WI38 (cell line): ENCODE measurements around the gene CRB1.

Source experiments
- H3K4me3 ChIP-seq: 2 replicates; pipeline ENCODE4 v1.5.1; 2011; ENCODE audit warnings: low read depth, mild to moderate bottlenecking, control low read depth, low read length
- CTCF ChIP-seq: IDR thresholded peaks from 2 replicates; pipeline ENCODE4 v1.5.1; 2012; ENCODE audit warnings: low read depth, mild to moderate bottlenecking, control low read depth, low read length

CRB1 gene

GRCh38 chr1:197339106-197340060 is 71.3 kb downstream of the CRB1 start:
- no peak overlapping the region for H3K4me3 ChIP-seq
- no peak for TF ChIP-seq CTCF

DNA sequence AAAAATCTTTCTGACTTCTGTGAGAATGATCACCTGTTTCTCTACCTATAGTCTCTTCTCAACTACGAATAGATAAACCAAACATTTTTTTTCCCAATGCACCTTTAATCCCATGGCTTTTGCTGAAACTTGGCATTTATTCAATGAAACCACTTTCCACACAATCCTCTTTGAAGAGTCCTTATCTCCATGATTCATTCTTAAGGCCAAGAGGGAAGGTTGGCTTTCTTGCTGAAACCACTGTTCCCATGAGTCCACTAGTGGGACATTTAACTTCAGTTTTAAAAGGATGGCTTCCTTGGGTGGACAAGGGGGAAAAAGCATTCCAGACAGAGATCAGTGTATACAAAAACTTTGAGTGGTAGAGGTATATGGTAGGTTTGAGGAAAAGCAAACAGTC is 73.6 kb downstream of the CRB1 start:
- TF ChIP-seq CTCF, result no peak
- H3K4me3 ChIP-seq, result no peak overlapping the region

DNA sequence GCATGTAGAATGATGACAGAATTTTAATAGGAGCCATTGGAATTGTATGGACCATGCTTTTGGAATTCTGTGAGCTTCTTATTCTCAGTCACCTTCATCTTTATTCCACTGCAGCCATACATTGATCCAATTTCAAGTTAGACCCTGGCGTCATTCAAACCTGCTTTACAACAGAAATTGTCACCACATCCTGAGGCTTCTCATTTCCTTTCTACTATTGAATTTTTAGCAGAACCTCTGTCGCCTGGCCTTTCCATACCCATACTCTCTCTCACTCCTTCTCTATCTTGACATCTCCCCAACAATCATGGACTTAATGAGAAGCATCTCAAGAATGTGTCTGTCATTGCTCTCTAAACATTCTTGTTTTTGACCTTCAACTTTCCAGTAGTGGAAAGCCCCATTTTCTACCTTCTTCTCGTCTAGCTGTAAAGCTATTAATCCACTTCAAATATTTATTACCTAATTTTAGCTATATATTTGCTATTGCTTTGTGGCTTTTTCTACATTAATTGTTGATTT is 74.1 kb downstream of the CRB1 start:
- H3K4me3 ChIP-seq, result no peak overlapping the region
- TF ChIP-seq CTCF, result no peak

GRCh38 chr1:197342669-197343068 is 74.6 kb downstream of the CRB1 start:
- H3K4me3 ChIP-seq, result no peak overlapping the region
- TF ChIP-seq CTCF, result no peak

GRCh38 chr1:197343663-197344273 is 75.7 kb downstream of the CRB1 start:
- no peak overlapping the region for H3K4me3 ChIP-seq
- no peak for TF ChIP-seq CTCF

GRCh38 chr1:197351821-197352440 is 83.9 kb downstream of the CRB1 start:
- TF ChIP-seq CTCF, result no peak
- no peak overlapping the region for H3K4me3 ChIP-seq
